Rectal smooth muscle tissue (tissue), 1 donor: Measurements from ENCODE around the gene GJA8.
"Not testable (repeated sequence)": the region's sequence is repeated elsewhere in the genome, so short reads cannot be mapped to it uniquely, and the experiment has no call there.

ENCODE experiments used
- H3K27ac ChIP-seq: one replicate; pipeline ENCODE4 v1.7.0; 2013; ENCODE audit warnings: low read depth, low read length, inconsistent platforms
- H3K27me3 ChIP-seq: one replicate; pipeline ENCODE4 v1.7.0; 2013; ENCODE audit warnings: low read length; ENCODE audit not compliant: control insufficient read depth, insufficient read depth
- H3K36me3 ChIP-seq: one replicate; pipeline ENCODE4 v1.7.0; 2013; ENCODE audit warnings: low read length; ENCODE audit not compliant: control insufficient read depth, insufficient read depth
- H3K4me1 ChIP-seq: one replicate; pipeline ENCODE4 v1.7.0; 2013; ENCODE audit warnings: low read length; ENCODE audit not compliant: control insufficient read depth, insufficient read depth
- H3K4me3 ChIP-seq: one replicate; pipeline ENCODE4 v1.7.0; 2013; ENCODE audit warnings: low read length
- H3K9ac ChIP-seq: one replicate; pipeline ENCODE4 v1.7.0; 2013; ENCODE audit warnings: low read length

Gene GJA8

GRCh38 chr1:147902253-147902845 is at the start of gene GJA8:
Gene GJA8, plus strand, starts transcription at chr1:147902795. Its CDS starts 5,161 bp downstream, at chr1:147907956.
- no peaks in the 10 kb centered on the region for H3K4me1 ChIP-seq
- no peak within 1 kb of the TSS for H3K4me3 ChIP-seq

GRCh38 chr1:147853391-147853790 is 49.2 kb upstream of the GJA8 start:
- no peaks in the 10 kb centered on the region for H3K36me3 ChIP-seq
- H3K4me3 ChIP-seq = no peak overlapping the region
- no peaks in the 10 kb centered on the region for H3K27me3 ChIP-seq
- no peaks in the 10 kb centered on the region for H3K4me1 ChIP-seq
- no peak overlapping the region for H3K27ac ChIP-seq
- no peak overlapping the region for H3K9ac ChIP-seq

More at GRCh38 chr1:147902253-147902845, at the start of gene GJA8:
- Histone ChIP-seq H3K27me3 (no peaks in the 10 kb centered on the region), H3K36me3 (no peaks in the 10 kb centered on the region), H3K9ac (no peak within 1 kb of the TSS), H3K27ac (no peak within 1 kb of the TSS)

GRCh38 chr1:147854989-147855388 is 47.6 kb upstream of the GJA8 start:
- not testable (repeated sequence) for H3K9ac ChIP-seq, H3K27ac ChIP-seq, H3K36me3 ChIP-seq, H3K4me3 ChIP-seq, H3K4me1 ChIP-seq, H3K27me3 ChIP-seq

- not testable (repeated sequence) for H3K27me3 ChIP-seq, H3K36me3 ChIP-seq, H3K4me1 ChIP-seq
These were observed 46.6 kb upstream of the GJA8 start for GRCh38 chr1:147855996-147856395.

GRCh38 chr1:147867204-147867603 is 35.4 kb upstream of the GJA8 start:
- not testable (repeated sequence) for H3K27me3 ChIP-seq, H3K27ac ChIP-seq

More at GRCh38 chr1:147855996-147856395, 46.6 kb upstream of the GJA8 start:
- not testable (repeated sequence) for H3K27ac ChIP-seq, H3K4me3 ChIP-seq, H3K9ac ChIP-seq

GRCh38 chr1:147878022-147878421 is 24.6 kb upstream of the GJA8 start:
- Histone ChIP-seq H3K27me3 (no peaks in the 10 kb centered on the region), H3K36me3 (no peaks in the 10 kb centered on the region), H3K4me3 (no peak overlapping the region), H3K27ac (no peak overlapping the region), H3K4me1 (no peaks in the 10 kb centered on the region), H3K9ac (no peak overlapping the region)

More at GRCh38 chr1:147867204-147867603, 35.4 kb upstream of the GJA8 start:
- H3K9ac ChIP-seq, H3K4me3 ChIP-seq, H3K36me3 ChIP-seq, H3K4me1 ChIP-seq: not testable (repeated sequence)

- no peaks in the 10 kb centered on the region for H3K36me3 ChIP-seq
- no peaks in the 10 kb centered on the region for H3K4me1 ChIP-seq
- no peak overlapping the region for H3K9ac ChIP-seq
- no peak overlapping the region for H3K4me3 ChIP-seq
- H3K27ac ChIP-seq = no peak overlapping the region
- H3K27me3 ChIP-seq = no peaks in the 10 kb centered on the region
These were observed 22.7 kb upstream of the GJA8 start for GRCh38 chr1:147879911-147880310.

GRCh38 chr1:147882535-147882934 is 20.1 kb upstream of the GJA8 start:
- Histone ChIP-seq H3K27ac (no peak overlapping the region), H3K36me3 (no peaks in the 10 kb centered on the region), H3K27me3 (no peaks in the 10 kb centered on the region), H3K9ac (no peak overlapping the region), H3K4me3 (no peak overlapping the region), H3K4me1 (no peaks in the 10 kb centered on the region)

GRCh38 chr1:147890177-147890790 is 12.3 kb upstream of the GJA8 start:
- Histone ChIP-seq H3K27me3 (no peaks in the 10 kb centered on the region), H3K4me1 (no peaks in the 10 kb centered on the region), H3K27ac (no peak overlapping the region), H3K9ac (no peak overlapping the region), H3K4me3 (no peak overlapping the region), H3K36me3 (no peaks in the 10 kb centered on the region)

GRCh38 chr1:147891088-147891487 is 11.5 kb upstream of the GJA8 start:
- H3K27ac ChIP-seq = no peak overlapping the region
- H3K27me3 ChIP-seq = no peaks in the 10 kb centered on the region
- H3K4me1 ChIP-seq = no peaks in the 10 kb centered on the region
- no peaks in the 10 kb centered on the region for H3K36me3 ChIP-seq
- H3K4me3 ChIP-seq = no peak overlapping the region
- H3K9ac ChIP-seq = no peak overlapping the region

- Histone ChIP-seq H3K9ac (no peak overlapping the region), H3K27ac (no peak overlapping the region), H3K36me3 (no peaks in the 10 kb centered on the region), H3K4me3 (no peak overlapping the region), H3K4me1 (no peaks in the 10 kb centered on the region), H3K27me3 (no peaks in the 10 kb centered on the region)
These were observed 10.4 kb upstream of the GJA8 start for GRCh38 chr1:147892216-147892615.

- H3K27ac ChIP-seq = no peak overlapping the region
- no peaks in the 10 kb centered on the region for H3K4me1 ChIP-seq
- no peaks in the 10 kb centered on the region for H3K27me3 ChIP-seq
- H3K4me3 ChIP-seq = no peak overlapping the region
- H3K9ac ChIP-seq = no peak overlapping the region
- H3K36me3 ChIP-seq = no peaks in the 10 kb centered on the region
These were observed 9.8 kb upstream of the GJA8 start for GRCh38 chr1:147892731-147893214.

GRCh38 chr1:147895123-147895522 is 7.5 kb upstream of the GJA8 start:
- no peak overlapping the region for H3K27ac ChIP-seq
- no peak overlapping the region for H3K4me3 ChIP-seq
- H3K4me1 ChIP-seq = no peaks in the 10 kb centered on the region
- H3K27me3 ChIP-seq = no peaks in the 10 kb centered on the region
- no peaks in the 10 kb centered on the region for H3K36me3 ChIP-seq
- no peak overlapping the region for H3K9ac ChIP-seq
